GM10266 (cell line): ENCODE data around the gene ZSCAN10.

Experiments used
- DNase-seq: peaks from one replicate; pipeline ENCODE4 v3.0.0; 2012; ENCODE audit errors: extremely low spot score
- TF ChIP-seq, protein P1 (sequence below): IDR thresholded peaks from 2 replicates; pipeline ENCODE4 v1.5.1; 2012; ENCODE audit warnings: mild to moderate bottlenecking, low read depth; ENCODE audit not compliant: control insufficient read depth, insufficient read depth; ENCODE audit errors: missing control alignments

The ZSCAN10 gene

DNA sequence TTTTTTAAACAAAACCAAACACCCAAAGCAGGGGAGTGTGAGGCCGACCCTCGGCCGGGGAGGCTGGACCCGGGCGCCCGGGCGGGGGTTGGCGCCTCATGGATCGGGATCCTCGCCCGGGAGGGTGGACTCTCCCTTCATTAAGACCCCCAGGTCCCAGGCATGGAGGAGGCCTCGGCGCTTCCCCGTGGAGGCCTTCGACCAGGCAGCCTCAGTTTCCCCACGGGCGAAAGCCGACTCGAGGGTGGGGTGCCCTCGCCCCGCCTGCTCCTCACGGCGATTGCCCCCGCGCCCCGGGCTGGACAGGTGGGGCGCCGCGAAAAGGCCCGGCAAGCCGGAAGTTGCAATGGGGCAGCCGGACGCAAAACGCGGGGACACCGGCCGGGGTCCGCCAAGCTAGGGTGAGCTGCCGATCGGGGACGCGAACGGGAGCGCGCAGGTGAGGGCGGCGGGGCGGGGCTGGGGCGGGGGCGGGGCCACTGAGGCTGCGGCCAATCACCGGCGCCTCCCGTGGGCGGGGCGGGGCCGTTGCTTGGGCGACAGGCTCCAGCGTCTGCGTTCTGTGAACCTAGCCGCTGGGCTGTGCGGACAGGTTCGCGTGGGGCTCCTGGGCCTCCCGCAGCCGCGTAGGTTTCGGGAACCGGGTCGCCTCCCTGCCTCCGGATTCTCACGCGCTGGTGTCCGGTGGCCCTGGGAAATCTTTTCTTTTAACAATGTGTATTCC, 7.3 kb upstream of the ZSCAN10 start:
- DNase-seq = peak; percentile 99
- TF ChIP-seq, protein P1, sequence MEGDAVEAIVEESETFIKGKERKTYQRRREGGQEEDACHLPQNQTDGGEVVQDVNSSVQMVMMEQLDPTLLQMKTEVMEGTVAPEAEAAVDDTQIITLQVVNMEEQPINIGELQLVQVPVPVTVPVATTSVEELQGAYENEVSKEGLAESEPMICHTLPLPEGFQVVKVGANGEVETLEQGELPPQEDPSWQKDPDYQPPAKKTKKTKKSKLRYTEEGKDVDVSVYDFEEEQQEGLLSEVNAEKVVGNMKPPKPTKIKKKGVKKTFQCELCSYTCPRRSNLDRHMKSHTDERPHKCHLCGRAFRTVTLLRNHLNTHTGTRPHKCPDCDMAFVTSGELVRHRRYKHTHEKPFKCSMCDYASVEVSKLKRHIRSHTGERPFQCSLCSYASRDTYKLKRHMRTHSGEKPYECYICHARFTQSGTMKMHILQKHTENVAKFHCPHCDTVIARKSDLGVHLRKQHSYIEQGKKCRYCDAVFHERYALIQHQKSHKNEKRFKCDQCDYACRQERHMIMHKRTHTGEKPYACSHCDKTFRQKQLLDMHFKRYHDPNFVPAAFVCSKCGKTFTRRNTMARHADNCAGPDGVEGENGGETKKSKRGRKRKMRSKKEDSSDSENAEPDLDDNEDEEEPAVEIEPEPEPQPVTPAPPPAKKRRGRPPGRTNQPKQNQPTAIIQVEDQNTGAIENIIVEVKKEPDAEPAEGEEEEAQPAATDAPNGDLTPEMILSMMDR = no peak

DNA sequence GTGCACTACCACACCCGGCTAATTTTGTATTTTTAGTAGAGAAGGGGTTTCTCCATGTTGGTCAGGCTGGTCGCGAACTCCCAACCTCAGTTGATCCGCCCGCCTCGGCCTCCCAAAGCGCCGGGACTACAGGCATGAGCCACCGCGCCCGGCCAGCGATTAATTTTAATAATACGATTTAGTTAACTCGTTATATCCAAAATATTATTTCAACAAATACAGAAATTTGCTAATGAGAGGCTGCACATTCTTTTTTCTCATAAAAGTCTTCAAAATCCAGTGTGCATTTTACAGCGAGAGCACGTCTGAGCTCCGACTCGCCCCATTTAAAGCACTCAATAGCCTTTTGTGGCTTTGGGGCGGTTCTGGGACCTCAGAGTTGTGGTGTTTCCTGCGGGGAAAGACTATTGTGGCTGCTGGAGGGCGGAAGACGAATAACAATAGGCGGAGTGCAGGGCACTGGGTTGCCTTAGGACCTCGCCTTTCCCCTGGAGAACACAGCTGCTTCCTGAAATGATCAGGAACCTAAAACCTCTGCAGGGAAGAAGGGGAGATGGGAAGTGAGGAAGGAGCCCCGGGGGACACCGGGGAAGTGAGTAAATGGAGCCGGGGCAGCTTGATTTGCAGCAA, 2.9 kb upstream of the ZSCAN10 start:
- no peak for DNase-seq

DNA sequence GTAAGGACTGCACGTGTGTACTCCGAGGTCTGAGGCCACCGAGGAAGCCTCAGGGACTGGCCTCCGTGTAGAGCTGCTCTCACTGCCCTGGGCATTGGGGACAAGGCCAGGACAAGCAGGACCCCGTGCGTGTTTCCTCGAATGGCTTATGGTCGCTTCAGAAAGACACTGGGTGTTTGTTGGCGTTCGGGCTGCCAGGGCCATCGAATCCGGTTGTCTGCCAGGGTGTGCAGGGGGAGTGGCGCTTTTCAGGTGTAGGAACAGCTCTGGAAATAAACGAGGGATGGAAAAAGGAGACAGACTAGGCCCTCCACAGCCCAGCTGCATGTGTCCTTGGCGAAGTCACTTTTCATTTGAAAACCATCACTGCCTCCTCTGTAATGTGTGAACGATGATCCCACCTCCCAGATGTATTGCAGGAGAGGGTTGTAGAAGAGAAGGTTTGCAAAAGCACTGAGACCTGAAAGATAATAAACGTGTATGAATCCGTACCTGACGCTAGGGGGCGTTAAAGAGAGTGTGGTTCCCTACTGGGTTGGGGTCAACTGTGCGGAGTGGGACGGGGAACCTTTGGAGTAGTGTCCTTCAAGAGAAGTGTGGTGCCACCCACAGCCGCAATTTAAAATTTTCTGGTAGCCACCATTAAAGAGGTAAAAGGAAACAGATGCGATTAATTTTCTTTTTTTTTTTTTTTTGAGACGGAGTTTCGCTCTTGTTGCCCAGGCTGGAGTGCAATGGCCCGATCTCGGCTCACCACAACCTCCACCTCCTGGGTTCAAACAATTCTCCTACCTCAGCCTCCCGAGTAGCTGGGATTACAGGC, 2.1 kb upstream of the ZSCAN10 start:
- DNase-seq = peak; percentile 70
- TF ChIP-seq, protein P1 = peak; percentile 81

More for the DNA sequence above, 2.9 kb upstream of the ZSCAN10 start:
- TF ChIP-seq, protein P1 = no peak

DNA sequence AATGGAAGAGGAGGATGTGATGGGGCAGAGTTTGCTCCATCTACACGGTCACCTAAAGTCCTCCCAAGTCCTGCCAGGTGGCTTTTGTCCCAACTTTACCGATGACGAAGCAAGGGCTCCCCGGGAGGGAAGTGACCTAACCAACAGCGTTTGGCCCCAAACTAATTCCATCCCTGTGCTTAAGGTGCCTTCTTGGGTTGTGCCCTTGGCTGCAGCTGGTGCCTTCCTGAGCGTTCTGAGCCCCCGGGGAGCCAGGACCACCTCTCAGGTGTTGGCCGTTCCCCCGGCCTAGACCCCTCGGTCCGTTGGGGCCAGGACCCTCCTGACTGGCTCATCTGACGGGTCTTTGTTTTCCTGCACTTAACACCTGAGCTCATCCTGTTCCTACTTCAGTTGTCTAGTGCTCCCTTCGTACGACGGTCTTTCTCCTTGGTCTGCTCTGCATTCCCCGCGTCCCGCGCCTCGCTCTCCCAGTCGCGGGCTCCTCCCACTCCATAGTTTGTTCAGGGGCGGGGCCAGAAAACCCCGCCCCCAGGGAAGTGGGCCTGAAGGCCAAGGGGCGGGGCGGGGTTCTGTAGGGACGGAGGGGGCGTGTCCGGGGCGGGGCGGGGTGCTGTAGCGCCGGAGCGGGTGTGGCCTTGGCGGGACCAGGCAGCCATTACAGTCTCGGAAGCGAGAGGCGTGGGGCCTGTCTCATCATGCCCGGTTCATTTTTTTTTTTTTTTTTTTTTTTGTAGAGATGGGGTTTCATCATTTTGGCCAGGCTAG, 822 bp upstream of the ZSCAN10 start:
- DNase-seq = peak; percentile 98

DNA sequence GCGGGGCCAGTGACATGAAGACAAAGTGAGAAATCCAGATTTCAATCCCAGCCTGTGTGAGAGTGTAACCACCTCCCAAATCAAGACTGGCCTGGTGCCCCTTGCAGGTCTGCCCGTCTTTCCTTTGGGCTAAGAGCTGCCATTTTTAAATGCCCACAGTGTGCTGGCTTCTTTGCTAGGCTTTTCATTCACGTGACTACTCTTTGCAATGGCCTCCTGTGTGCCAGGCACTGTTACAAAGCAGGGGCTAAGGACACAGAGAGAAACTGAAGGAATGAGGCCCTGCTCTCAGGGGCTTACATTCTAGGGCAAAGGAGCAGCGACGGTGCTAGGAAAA, 269 bp upstream of the ZSCAN10 start:
- DNase-seq = no peak

More for the DNA sequence above, 822 bp upstream of the ZSCAN10 start:
- TF ChIP-seq, protein P1 = no peak

DNA sequence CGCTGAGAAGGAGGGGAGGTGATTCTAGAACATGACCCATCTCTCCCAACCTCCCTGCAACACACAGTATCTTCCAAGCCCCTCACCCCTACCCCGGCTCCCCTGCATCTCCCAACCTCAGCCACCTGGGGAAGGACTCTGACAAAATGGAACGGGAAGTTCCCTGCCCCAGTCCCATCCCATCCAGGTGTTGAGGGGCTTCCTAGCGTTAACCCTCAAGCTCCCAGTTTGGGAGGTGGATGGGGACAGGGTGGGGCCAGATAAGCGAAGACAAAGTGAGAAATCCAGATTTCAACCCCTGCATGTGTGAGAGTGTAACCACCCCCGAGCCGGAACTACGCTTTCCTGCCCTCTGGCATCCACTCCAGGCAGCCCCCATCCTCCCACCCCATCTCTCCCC, 1.8 kb downstream of the ZSCAN10 start:
- TF ChIP-seq, protein P1 = no peak
- DNase-seq = no peak

More for the DNA sequence above, 269 bp upstream of the ZSCAN10 start:
- TF ChIP-seq, protein P1 = no peak
